Mucosa of descending colon (tissue), 3 donors: ENCODE measurements around the gene PITPNC1. TPM values are rescaled to one million over a fixed set of nuclear protein-coding genes. Genes with fewer than 3 reads are reported as not detected.

ENCODE experiments used
- ATAC-seq: fragments of 200-7000 bp; cut with Tn5 transposase; one replicate; pipeline ENCODE4 v1.9.1; 2020; ENCODE audit warnings: mild to moderate bottlenecking, moderate library complexity
- DNase-seq, 3 donors: peaks; one replicate each; pipeline ENCODE4 v3.0.0-alpha.2; 2020
- H3K36me3 ChIP-seq: fragments of 200-600 bp; one replicate; pipeline ENCODE4 v1.8.0; 2021; ENCODE audit warnings: low read depth, mild to moderate bottlenecking
- H3K4me1 ChIP-seq: fragments of 200-600 bp; one replicate; pipeline ENCODE4 v1.8.0; 2021; ENCODE audit warnings: low read depth, mild to moderate bottlenecking
- H3K4me3 ChIP-seq: fragments of 200-600 bp; one replicate; pipeline ENCODE4 v1.8.0; 2021; ENCODE audit warnings: mild to moderate bottlenecking
- H3K9me3 ChIP-seq: fragments of 200-600 bp; one replicate; pipeline ENCODE4 v1.8.0; 2021; ENCODE audit warnings: mild to moderate bottlenecking
- CTCF ChIP-seq: fragments of 200-600 bp; IDR thresholded peaks from one replicate; pipeline ENCODE4 v1.8.0; 2022; ENCODE audit warnings: antibody characterized with exemption, mild to moderate bottlenecking
- intact Hi-C, 2 donors: fragments of 100-400 bp; cut with DNase I in 1 of 2; cut with micrococcal nuclease in 1 of 2; formaldehyde crosslinking; loops; one replicate each; pipeline versions ENCODE4 v1.11.0 to v1.11.1; 2022; cut with DNase I, micrococcal nuclease
- total RNA-seq, 3 donors: library from RNA; stranded (reverse); fragmentation: NEBNext Ultra II Directional in 2 of 3; extraction: Animal tissue kit (Norgen Biotek cat#: 25700) in 2 of 3; gene quantifications; one replicate each; pipeline versions ENCODE4 v1.2.1 to v1.2.4, GENCODE V29; 2021 to 2023
- donor health status: DM: no; HTN: no; CAD: no; lungs with moderate emphysema.
- donor health status: DM: no; HTN: no; CAD: no.
- donor health status: DM: no; HTN: yes; CAD: no.

Gene PITPNC1
- total RNA-seq, 3 donors from 2014 or later: 10.7 to 11.4 (median 10.9) TPM

GRCh38 chr17:67449065-67449464 is 72.0 kb downstream of the PITPNC1 start:
- intact Hi-C loops: no loop called here
- TF ChIP-seq CTCF: no peak
- no peak overlapping the region for H3K4me3 ChIP-seq
- no peak for ATAC-seq
- no peaks in the 10 kb centered on the region for H3K36me3 ChIP-seq
- no peak for DNase-seq
- no peaks in the 10 kb centered on the region for H3K4me1 ChIP-seq
- H3K9me3 ChIP-seq: no peaks in the 10 kb centered on the region

- Histone ChIP-seq H3K4me1 (no peaks in the 10 kb centered on the region), H3K4me3 (no peak overlapping the region), H3K36me3 (no peaks in the 10 kb centered on the region), H3K9me3 (no peaks in the 10 kb centered on the region)
- no peak for TF ChIP-seq CTCF
- no peak for ATAC-seq
- no peak for DNase-seq
- intact Hi-C loops: no loop called here
Observed at GRCh38 chr17:67449845-67450755, 73.0 kb downstream of the PITPNC1 start.

GRCh38 chr17:67452681-67453554 is 75.8 kb downstream of the PITPNC1 start:
- intact Hi-C loops: no loop called here
- no peaks in the 10 kb centered on the region for H3K4me1 ChIP-seq
- no peaks in the 10 kb centered on the region for H3K36me3 ChIP-seq
- no peak for TF ChIP-seq CTCF
- H3K9me3 ChIP-seq: no peaks in the 10 kb centered on the region
- H3K4me3 ChIP-seq: no peak overlapping the region
- peak; percentile 82 for ATAC-seq
- DNase-seq: no peak

GRCh38 chr17:67456103-67456502 is 79.0 kb downstream of the PITPNC1 start:
- H3K9me3 ChIP-seq: no peaks in the 10 kb centered on the region
- intact Hi-C loops: no loop called here
- H3K4me1 ChIP-seq: no peaks in the 10 kb centered on the region
- no peaks in the 10 kb centered on the region for H3K36me3 ChIP-seq
- DNase-seq (no peak), ATAC-seq (no peak)
- TF ChIP-seq CTCF: no peak
- H3K4me3 ChIP-seq: no peak overlapping the region

- Histone ChIP-seq H3K4me3 (no peak overlapping the region), H3K4me1 (no peaks in the 10 kb centered on the region), H3K36me3 (no peaks in the 10 kb centered on the region), H3K9me3 (no peaks in the 10 kb centered on the region)
- DNase-seq (no peak), ATAC-seq (no peak)
- TF ChIP-seq CTCF: no peak
- intact Hi-C loops: no loop called here
Observed at GRCh38 chr17:67456889-67457288, 79.8 kb downstream of the PITPNC1 start.
